HG03457 (cell line): ENCODE measurements around the gene IL25.
"Not testable (repeated sequence)": the region's sequence is repeated elsewhere in the genome, so short reads cannot be mapped to it uniquely, and the experiment has no call there.

Experiments
- ATAC-seq: cut with Tn5 transposase; IDR thresholded peaks from one replicate; pipeline ENCODE4 v1.9.1; 2021; ENCODE audit warnings: moderate number of reproducible peaks; ENCODE audit not compliant: unreplicated experiment

IL25 gene

DNA sequence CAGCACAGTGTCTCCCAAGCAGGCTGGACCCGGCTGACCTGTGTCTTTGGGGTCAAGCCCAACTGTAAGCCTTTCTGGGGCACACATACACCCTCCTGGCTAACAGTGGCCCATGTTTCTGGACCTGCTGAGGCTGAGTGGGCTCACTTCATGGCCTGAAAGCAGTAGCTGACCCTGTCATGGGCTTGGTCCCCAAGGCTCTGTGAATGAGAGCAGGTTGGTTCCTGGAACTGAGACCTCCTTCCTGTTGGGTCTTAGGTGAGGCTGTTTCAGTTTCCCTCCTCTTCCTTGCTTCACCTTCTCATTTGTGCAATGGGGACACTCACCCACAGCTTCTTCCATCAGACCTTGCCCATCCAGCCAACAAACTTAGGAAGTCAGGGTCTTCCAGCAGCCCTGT lies 744 bp upstream of the IL25 start:
- ATAC-seq = no peak

DNA sequence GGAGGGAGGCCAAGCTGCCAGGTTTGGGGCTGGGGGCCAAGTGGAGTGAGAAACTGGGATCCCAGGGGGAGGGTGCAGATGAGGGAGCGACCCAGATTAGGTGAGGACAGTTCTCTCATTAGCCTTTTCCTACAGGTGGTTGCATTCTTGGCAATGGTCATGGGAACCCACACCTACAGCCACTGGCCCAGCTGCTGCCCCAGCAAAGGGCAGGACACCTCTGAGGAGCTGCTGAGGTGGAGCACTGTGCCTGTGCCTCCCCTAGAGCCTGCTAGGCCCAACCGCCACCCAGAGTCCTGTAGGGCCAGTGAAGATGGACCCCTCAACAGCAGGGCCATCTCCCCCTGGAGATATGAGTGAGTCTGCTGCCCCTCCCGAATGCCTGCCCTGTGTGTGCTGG lies 432 bp downstream of the IL25 start:
- ATAC-seq = no peak

DNA sequence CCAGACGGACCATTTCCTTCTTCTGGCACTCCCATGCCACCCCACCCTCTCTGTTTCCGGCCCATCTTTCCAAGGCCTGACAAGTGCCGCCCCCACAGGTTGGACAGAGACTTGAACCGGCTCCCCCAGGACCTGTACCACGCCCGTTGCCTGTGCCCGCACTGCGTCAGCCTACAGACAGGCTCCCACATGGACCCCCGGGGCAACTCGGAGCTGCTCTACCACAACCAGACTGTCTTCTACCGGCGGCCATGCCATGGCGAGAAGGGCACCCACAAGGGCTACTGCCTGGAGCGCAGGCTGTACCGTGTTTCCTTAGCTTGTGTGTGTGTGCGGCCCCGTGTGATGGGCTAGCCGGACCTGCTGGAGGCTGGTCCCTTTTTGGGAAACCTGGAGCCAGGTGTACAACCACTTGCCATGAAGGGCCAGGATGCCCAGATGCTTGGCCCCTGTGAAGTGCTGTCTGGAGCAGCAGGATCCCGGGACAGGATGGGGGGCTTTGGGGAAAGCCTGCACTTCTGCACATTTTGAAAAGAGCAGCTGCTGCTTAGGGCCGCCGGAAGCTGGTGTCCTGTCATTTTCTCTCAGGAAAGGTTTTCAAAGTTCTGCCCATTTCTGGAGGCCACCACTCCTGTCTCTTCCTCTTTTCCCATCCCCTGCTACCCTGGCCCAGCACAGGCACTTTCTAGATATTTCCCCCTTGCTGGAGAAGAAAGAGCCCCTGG lies 3.1 kb downstream of the IL25 start:
- no peak for ATAC-seq

DNA sequence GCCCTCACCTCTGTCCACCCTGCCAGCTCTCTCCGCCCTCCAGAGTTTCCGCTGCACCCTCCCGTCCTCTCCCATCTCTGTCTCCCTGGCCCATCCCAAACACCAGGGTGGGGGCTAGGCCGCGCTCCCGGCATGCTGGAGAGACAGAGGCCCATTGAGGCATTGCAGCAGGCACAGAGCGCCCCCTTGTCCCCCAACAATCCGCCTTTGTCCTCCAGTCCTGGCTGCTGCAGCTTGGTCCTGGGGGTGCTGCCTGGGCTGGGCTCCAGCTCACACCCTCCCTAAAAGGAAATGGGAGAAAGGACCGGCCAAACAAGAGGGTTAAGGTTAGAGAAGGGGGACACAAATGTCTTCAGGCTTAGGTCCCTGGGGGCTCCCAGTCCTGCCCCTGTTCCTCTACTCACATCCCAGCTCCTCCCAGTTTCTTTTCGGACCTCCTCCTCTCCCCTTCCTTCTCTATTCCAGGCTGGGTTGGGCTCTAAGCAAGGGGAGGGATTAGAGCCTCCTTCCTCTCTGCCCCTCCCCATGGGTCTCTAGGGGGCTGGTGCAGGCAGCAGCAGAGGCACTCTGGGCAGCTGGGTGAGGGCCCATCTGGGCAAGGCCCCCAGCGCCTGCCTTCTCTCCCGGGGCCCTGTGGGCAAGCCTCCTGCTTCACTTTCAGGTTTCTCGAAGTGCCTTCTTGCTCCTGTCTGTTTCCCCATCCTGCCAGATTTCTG lies 4.0 kb downstream of the IL25 start, which contains the start of gene CMTM5:
TSS of gene CMTM5 (plus strand) at position 565 of the 716 bp plus-strand sequence. CDS start 206 bp downstream, outside the sequence.
- no peak for ATAC-seq

DNA sequence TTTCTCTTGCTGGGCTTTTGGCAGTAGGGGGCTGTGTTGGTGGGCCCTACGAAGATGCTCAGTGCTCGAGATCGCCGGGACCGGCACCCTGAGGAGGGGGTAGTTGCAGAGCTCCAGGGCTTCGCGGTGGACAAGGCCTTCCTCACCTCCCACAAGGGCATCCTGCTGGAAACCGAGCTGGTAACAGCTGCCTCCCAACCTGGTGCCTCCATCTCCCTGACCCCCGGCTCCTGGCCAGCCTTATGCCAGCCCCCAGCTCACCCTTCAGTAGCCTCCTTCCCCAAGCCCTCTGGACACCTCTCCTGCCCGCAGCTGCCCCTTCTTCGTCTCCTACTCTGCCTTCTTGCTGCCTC lies 4.6 kb downstream of the IL25 start:
- ATAC-seq = no peak

DNA sequence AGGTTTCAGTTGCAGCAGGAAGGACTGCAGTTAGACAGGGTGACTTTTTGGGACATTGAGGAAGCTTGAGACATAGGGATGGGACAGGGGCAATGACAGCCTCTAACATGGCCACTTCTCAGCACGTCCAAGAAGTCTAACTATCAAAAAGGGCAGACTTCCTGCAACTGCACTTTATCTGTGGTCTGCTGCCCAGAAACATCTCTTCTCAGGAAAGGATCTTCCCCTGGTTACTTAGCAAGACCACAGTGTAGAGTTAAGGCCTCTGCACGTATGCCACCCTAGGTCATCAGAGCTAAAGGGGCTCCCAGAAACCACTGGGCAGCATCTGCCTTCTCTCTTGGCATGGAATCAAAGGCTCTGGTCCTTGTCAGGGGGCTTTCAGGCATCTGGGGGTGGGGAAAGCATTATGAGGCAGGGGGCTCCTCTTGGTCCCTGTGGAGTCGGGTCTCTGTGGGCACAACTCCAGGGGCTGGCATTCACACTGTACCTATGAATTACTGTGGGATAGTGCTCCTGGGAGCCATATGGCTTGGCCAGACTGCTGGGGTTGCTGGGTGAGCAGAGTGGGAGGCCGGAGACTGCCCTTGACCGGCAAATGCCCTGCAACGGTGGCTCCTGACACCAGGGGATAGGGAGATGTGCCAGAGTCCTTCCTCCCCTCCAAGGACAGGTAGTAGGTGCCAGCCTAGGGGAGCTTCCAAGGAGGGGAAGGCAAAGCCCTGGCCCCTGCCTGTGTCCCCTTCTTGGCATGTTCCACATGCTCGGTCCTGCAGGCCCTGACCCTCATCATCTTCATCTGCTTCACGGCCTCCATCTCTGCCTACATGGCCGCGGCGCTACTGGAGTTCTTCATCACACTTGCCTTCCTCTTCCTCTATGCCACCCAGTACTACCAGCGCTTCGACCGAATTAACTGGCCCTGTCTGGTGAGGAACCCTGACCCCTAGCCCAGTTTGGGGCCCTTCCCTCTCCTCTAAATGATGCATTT lies 5.3 kb downstream of the IL25 start:
- no peak for ATAC-seq

DNA sequence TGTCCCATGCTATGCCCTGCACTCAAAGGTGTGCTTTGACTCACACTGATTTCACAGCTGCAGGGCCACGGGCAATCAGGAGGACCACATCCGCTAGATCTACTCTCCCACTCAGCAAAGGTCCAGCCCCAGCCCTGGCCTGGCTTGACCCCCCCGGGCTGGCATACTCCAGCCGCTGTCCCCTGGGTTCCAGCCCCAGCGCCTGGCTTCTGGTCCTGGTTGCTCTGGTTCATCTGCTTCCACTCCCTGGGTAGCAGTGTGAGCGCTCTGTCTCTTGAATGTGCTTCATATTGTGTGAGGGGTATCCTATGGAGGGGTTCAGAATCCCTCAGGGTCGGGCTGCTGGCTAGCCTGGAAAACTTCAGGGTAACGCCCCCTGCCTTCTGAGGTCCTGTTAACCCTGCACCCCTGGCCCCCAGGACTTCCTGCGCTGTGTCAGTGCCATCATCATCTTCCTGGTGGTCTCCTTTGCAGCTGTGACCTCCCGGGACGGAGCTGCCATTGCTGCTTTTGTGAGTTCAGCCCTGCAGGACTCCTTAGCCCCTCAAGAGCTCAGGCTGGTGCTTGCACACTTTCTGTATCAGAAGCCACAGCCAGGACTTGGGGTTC lies 6.1 kb downstream of the IL25 start:
- ATAC-seq = no peak

DNA sequence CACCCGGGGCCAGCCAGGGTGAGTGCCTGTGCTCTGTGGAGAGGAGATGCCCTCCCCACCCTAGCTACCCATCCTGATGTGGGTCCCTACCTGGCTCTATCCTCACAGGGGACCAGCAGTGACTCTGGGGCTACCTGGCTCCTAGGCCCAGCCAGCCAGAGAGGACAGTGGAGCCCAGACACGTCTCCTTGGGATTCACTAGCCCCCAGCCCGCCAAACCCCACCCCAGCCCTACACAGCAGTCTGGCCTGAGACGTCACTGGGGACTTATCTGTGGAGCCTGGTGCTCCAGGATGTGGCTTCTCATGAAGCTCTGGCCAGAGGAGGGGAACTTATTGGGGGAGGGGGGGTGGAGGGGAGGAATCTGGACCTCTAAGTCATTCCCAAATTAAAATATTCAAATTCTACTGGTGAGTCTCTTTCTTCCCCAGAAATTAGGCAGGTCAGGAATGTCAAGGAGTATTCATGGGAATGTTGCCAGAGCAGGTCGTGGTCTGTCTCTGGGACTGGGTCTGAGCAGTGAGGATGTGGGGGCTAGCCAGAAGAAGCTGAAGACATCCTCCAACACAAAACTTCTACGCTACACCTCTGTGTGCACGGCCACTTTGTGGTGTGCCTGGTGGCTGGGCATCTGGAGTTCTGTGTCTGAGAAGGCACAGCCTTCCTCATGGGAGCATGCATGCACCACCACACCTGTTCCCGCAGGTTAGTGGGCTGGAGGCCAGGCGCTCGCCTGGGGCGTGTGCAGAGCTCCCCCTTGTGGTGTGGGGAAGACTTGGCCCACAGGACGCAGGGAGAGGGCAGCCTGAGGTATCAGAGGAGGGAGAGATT lies 7.0 kb downstream of the IL25 start:
- ATAC-seq = no peak

DNA sequence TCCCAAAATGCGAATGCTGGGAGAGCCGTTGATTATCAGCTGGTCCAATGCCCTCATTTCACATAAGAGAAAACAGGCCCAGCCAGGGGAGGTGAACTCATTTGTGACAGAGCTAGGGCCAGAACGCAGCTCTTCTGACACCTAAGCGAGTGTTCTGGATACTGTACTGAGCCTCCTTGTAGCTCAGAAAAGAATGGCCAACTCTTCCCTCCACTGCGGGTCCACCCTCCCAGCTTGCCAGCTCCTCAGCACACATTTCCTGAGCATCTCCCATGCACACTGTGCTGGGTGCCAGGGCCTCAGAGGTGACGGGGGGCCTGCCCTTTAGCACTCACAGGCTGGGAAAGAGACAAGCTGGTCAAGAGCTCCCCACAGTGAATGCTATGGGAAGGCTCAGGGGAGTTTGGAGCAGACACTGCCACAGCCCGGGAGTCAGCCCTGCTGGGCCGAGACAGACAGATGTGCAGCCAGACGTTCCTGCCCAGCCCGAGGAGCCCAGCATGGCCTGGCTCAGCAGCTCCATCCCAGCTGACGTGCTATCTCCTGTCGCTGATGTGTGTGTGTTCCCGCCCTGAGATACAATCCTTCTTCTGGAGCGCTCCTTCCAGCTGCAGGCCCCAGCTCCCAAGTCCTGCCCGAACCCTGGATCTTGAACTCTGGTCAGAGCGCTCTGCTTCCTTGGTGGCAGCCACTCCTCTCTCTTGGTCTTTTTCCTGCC lies 7.7 kb downstream of the IL25 start:
- ATAC-seq = no peak

DNA sequence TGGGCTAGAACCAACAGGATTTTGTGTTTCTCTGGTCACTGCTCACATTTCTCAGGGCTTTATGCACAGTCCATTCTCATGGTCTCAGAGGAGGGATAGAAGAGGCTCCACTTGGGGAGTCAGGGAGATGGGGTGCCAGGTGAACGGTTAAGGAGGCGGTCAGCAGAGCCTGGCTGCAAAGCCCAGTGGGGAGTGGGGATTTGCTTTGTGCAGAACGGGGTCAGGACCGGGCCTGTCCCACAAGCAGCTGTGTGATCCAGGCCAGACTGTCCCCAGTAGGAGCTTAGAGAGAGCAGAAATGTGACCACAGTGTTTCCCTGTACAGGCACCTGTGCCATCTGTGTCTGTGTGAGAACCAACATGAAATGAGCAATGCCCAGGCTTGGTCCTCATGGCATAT lies 8.4 kb downstream of the IL25 start:
- ATAC-seq = no peak

DNA sequence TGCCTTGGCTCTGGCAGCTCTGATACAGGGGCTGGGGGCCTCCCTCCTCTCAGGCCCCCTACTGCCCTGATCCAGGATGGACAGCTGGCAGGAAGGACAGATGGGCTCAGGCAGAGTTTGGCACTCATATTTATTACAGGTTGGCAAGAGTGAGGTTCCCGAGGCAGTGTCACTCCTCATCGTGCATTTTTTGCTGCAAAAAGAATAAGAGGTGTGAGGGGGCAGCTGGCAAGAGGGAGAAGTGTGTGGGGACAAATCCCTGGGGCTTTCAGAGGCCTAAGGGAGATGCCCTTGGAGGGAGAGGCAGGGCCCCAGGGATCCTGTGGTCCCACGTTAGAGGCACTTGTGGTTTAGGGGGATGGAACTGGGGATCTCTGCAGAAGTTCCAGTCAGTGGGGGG lies 9.3 kb downstream of the IL25 start:
- no peak for ATAC-seq

DNA sequence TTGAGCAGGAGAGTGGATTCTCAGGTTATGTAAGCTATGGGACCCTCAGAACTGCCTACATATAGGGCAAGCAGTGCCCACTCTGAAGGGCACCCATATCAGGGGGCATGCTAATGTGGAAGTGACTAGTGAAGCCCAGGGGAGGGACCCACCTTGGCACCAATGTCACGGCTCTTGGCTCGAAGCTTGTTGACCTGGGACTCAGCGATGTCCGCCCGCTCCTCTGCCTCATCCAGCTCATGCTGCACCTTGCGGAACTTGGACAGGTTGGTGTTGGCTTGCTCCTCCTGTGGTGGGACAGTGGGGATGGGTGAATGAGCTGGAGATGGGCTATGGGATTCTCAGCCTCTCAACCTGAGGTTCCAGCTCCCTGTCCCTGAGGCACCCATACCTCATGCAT lies 9.7 kb downstream of the IL25 start:
- ATAC-seq = no peak

DNA sequence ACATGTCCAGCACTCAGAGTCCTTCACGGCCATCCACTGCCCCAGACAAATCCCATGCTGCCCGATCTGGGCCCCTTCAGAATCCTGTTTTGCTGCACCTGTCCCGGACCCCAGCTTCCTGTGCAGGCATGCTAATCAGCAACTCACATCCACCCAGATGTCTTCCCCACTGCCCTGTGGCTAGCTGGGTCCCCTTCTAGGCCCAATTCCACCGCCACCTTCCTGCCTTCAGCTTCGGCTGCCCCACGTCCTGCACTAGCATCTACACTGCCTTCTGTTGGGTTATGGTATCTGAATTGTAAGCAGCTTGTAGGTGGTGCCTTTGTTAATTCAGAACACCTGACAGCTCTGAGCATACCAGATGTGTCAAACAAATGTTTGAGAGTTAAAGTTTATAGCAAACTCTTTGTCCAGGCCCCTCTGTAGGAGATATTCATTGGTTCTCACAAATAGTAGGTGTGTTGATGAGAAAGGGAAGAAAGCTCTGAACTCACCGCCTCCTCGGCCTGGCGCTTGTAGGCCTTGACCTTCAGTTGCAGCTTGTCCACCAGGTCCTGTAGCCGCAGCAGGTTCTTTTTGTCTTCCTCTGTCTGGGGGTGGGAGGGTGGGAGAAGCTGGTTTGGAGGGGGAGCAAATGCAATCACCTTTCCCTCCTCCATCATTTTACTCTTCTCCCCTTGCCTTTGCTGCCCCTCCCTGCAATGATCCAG lies 10.3 kb downstream of the IL25 start:
- no peak for ATAC-seq

DNA sequence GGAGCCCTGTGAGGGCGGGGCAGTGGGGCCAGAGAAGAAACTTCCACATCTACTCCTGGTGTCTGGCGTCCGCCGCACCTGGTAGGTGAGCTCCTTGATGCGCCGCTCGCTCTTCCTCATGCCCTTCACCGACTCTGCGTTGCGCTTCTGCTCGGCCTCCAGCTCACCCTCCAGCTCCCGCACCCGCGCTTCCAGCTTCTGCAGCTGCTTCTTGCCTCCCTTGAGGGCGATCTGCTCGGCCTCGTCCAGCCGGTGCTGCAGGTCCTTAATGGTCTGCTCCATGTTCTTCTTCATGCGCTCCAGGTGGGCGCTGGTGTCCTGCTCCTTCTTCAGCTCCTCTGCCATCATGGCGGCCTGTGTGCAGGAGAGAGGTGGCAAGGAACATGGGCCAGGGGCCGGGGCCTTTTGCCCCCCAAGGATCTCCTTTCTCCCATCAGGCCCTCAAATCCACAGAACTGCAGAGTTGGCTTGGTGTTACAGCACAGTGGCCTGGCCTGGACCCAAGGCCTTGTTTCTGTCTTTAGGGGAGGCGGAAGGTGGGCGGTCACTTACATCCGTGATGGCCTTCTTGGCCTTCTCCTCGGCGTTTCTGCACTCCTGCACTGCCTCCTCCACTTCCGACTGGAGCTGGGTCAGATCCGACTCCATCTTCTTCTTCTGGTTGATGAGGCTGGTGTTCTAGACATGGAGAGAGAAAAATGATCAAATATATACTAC lies 11.9 kb downstream of the IL25 start:
- ATAC-seq = no peak

DNA sequence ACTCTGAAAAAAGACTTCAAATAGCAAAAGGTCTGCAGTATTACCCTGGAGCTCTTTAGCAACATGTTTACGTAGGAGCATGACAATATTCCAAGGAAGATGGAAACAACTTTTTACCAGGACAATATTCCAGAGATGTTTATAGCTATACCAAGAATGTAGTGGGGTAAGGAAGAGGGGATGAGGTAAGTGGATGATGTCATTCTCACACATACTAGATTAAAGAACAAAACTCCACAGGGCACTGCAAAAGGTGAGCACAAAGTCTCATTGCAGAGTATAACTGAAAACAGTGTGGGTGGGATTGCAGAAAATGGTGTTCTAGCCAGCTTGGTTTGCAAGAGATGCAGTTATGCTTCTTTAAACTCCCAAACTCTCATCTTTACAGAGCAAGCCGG lies 12.6 kb downstream of the IL25 start:
- no peak for ATAC-seq

DNA sequence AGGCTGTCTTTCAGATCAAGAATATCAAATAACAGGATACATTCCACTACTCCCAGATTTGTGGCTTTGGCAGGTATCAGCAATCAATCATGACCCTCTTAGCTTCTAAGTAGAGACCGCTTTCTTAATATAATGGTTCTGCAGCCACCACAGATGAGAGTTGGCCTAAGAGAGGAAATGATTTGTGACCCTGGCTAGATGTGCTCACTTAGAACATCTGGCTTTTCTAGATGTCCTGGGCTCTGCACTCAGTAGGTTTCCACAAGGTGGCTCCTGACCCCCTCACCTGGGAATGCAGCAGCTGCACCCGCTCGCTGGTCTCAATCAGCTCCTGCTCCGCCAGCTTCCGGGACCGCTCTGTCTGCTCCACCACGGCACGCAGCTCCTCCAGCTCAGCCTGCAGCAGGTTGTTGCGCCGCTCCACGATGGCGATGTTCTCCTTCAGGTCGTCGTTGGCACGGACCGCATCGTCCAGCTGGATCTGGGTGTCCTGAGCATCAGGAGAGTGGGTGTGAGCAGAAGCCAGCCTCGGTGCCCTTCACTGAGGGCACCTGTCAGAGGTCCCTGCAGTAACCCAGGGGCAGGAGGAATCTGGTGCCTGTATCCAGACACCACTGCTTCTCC lies 13.1 kb downstream of the IL25 start:
- no peak for ATAC-seq

DNA sequence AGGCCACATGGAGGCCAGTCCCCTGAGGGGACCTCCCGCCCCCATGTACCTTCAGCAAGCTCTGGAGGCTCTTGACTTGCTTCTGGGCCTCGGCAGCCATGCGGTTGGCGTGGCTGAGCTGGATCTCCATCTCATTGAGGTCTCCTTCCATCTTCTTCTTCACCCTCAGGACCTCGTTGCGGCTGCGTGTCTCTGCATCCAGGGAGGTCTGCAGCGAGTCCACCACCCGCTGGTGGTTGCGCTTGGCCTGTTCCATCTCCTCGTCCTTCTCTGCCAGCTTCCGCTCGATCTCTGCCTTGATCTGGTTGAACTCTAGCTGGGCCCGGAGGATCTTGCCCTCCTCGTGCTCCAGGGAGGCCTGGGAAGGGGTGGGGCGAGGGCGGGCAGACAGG lies 13.7 kb downstream of the IL25 start:
- not testable (repeated sequence) for ATAC-seq

DNA sequence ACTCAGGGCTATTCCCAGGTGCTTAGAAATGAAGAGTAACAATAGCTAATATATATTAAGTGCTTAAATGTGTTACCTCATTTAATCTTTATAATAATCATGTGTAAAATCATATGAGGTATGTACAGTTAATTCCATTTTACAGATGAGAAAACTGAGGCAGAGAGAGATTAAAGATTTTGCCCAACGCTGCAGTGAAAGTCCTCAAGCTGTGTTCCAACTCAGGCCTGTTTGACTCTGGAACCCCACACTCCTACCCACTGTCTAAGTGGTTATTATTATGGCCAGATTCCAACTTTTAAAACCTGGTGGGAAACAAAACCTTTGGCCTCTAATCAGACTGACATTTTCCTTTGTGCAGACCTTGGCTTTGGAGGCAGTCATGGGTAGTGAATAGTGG lies 14.4 kb downstream of the IL25 start:
- no peak for ATAC-seq
